Stimulated activated CD4-positive, alpha-beta T cell treated with anti-CD3 and anti-CD28 coated beads, Interleukin-1b, Interleukin-23, amount 100 ng/mL, for 48 hours (primary cell): ENCODE data around the gene TRIP10.
"Not testable (repeated sequence)": the region's sequence is repeated elsewhere in the genome, so short reads cannot be mapped to it uniquely, and the experiment has no call there.

Experiments
- DNase-seq: peaks from one replicate; pipeline ENCODE4 v3.0.0-alpha.2; 2020

TRIP10 gene, protein sequence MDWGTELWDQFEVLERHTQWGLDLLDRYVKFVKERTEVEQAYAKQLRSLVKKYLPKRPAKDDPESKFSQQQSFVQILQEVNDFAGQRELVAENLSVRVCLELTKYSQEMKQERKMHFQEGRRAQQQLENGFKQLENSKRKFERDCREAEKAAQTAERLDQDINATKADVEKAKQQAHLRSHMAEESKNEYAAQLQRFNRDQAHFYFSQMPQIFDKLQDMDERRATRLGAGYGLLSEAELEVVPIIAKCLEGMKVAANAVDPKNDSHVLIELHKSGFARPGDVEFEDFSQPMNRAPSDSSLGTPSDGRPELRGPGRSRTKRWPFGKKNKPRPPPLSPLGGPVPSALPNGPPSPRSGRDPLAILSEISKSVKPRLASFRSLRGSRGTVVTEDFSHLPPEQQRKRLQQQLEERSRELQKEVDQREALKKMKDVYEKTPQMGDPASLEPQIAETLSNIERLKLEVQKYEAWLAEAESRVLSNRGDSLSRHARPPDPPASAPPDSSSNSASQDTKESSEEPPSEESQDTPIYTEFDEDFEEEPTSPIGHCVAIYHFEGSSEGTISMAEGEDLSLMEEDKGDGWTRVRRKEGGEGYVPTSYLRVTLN

GRCh38 chr19:6739390-6739882 is at the start of gene TRIP10:
TSS of gene TRIP10 (plus strand) at chr19:6739680. CDS start at chr19:6739762, 82 bp downstream.
- DNase-seq: peak; percentile 80

- no peak for DNase-seq
These were observed 49.2 kb upstream of the TRIP10 start for GRCh38 chr19:6690160-6690885.

DNA sequence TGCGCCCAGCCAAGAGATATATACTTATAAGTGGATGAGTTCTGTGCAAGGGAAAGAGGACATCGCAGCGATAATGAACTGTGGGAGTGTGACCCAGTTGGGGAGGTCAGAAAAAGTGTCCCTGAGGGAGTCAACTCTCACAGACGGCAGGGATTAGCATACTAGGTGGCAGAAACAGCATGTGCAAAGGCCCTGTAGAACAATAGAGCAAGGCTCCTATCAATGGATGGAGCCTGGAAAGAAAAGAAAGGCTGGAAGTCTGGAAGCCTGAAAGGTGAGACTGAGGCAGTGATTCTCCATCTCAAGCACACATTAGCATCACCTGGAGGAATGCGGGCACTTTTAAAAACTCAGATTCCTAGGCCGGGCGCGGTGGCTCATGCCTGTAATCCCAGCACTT is 48.1 kb upstream of the TRIP10 start:
- no peak for DNase-seq

DNA sequence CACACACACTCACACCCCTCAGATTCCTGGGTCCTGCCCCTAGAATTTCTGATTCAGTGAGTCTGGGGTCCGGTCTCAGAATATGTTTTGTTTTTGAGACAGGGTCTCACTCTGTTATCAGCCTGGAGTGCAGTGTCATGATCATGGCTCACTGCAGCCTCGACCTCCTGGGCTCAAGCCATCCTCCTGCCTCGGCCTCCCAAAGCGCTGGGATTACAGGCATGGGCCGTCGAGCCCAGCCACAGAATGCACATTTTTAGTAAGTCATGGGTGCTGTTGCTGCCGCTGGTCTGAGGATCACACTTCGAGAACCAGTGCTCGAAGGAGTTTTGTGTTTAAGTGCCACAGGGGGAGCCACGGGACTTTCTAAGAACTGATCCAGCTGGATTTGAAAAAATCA is 47.5 kb upstream of the TRIP10 start:
- no peak for DNase-seq

- DNase-seq: no peak
These were observed 46.4 kb upstream of the TRIP10 start for GRCh38 chr19:6693056-6693471.

GRCh38 chr19:6693681-6694080 is 45.8 kb upstream of the TRIP10 start:
- peak; percentile 40 for DNase-seq

- DNase-seq: no peak
These were observed 45.2 kb upstream of the TRIP10 start for GRCh38 chr19:6694147-6694815.

DNA sequence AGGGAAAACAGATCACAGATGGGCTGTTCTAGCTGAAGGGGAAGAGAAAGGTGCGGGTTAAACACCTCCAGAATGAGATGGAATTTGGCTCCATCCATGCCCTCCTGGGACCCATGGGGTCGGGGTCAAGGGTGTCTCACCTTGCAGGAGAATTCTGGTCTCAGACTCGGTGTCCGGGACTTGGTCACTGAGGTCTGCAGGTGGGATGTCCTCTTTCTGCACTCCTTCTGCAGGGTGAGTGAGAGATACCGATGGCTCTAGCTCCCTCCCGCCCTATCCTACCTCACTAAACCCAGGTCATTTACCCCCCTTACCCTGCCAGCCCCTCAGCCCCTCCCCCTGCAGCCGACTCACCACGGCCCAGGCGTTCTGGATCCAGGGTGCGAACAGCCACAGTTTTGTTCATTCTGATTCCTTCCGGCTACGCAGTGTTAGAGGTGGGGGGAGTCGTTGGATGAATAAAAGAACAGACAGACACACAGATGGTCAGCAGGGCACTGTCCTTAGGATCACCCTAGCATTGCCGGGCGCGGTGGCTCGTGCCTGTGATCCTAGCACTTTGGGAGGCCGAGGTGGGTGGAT is 43.1 kb upstream of the TRIP10 start:
- no peak for DNase-seq

GRCh38 chr19:6697291-6697690 is 42.2 kb upstream of the TRIP10 start:
- DNase-seq: no peak

- no peak for DNase-seq
These were observed 39.5 kb upstream of the TRIP10 start for GRCh38 chr19:6699935-6700334.

- no peak for DNase-seq
These were observed 38.7 kb upstream of the TRIP10 start for GRCh38 chr19:6700586-6701316.

- no peak for DNase-seq
These were observed 33.4 kb upstream of the TRIP10 start for GRCh38 chr19:6705931-6706632.

DNA sequence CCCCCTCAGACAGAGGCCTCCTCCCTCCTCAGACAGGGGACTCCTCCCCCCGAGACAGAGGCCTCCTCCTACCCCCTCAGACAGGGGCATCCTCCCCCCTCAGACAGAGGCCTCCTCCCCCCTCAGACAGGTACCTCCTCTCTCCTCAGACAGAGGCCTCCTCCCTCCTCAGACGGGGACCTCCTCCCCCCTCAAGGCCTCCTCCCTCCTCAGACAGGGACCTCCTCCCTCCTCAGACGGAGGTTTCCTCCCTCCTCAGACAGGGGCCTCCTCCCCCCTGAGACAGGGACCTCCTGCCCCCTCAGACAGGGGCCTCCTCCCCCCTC is 32.9 kb upstream of the TRIP10 start:
- DNase-seq: no peak

DNA sequence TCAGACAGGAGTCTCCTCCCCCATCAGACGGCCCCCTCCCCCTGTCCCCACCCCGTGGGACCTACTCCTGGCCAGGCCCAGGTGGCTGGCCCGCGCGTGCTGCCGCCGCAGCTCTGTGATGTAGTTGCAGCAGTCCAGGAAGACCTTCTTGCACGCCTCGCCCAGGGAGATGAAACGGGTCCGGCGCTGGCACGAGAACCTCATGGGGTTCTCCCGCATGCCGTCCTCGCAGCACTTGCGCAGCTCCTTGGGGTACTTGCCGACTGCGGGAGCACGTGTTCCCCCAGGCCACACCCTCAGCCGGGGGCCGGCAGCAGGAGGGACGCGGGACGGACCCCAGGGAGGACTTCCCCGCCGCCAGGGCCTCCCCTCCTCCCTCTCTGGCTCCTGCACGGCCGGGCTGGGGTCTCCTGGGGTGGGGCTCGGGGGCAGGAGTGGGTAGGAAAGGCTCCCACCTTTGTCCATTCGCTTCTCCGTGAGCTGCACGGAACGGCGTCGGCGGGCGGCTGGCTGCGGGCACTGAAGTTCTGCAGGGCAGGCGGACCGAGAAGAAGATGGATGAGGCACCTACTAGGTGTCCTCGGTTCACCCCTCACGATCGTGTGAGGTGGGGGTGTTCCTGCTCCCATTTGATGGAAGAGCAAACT is 32.3 kb upstream of the TRIP10 start:
- DNase-seq: no peak

DNA sequence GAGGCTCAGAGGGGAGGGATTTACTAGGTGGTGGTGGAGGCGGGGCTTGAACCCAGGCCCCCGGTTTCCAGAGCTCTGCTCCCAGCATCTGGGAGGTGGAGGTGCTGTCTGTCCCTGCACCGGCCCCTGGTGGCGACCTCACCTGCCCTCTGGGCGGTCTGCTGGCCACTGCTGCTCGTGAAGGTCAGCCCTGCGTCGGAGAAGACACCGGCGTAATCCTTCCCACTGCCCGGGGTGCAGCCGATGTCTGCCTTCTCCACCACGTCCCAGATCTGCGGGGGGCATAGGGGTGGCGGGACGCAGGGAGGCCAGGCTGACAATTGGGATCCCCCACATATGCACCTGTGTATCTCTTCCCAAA is 31.8 kb upstream of the TRIP10 start:
- no peak for DNase-seq

DNA sequence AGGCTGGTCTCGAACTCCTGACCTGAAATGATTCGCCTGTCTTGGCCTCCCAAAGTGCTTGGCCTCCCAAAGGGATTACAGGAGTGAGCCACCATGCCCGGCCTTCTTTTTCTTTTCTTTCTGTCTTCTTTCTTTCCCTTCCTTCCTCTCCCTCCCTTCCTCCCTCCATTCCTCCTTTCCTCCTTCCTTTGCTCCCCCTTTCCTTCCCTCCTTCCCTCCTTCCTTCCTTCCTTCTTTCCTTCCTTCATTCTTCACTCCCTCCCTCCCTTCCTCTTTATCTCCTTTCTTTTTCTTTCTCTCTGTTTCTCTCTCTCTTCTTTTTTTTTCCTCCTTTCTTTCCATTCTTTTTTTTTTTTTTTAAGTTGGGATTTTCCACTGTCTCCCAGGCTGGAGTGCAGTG is 31.1 kb upstream of the TRIP10 start:
- no peak for DNase-seq

DNA sequence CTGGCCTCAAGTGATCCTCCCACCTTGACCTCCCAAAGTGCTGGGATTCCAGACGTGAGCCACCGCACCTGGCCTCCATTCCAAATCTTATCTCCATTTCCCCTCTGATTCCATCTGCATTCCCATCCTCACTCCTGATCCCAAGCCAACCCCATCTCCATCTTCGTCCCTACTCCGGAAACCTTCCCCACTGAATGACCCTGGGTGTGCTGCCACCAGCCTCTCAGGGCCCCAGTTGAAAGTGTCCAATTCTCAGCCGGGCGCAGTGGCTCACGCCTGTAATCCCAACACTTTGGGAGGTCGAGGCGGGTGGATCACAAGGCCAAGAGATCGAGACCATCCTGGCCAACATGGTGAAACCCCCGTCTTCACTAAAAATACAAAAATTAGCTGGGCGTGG is 30.6 kb upstream of the TRIP10 start:
- DNase-seq: not testable (repeated sequence)

- DNase-seq: no peak
These were observed 29.9 kb upstream of the TRIP10 start for GRCh38 chr19:6709549-6709948.

- DNase-seq: no peak
These were observed 29.0 kb upstream of the TRIP10 start for GRCh38 chr19:6710273-6711077.

DNA sequence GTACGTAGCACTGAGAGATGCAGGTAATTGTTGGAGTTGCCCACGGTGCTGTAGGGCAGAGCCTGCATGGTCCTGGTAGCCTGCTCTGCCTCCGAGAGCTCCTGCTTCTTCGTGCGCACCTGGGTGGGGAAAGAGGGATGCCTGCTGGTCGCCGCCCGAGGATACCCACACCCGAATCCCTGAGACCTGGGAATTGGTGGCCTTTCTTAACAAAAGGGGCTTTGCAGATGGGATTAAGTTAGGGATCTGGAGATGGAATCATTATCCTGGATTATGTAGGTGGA is 28.5 kb upstream of the TRIP10 start:
- no peak for DNase-seq

- DNase-seq: no peak
These were observed 27.9 kb upstream of the TRIP10 start for GRCh38 chr19:6711605-6712004.
